Suprapubic skin (tissue), 4 donors: ENCODE data around the gene PRM2.

Experiments
- CTCF ChIP-seq, 2 donors: fragments of 200-600 bp in 1 of 2; fragments of 450-650 bp in 1 of 2; sonication (generic) in 1 of 2; IDR thresholded peaks; one replicate each; pipeline ENCODE4 v1.5.1; 2016 to 2019; ENCODE audit warnings: antibody characterized with exemption in 2 of 2, mild to moderate bottlenecking in 1 of 2, moderate library complexity in 1 of 2
- EP300 ChIP-seq: sonication (generic); formaldehyde crosslinking; IDR thresholded peaks from one replicate; pipeline ENCODE4 v1.6.1; 2017; ENCODE audit warnings: antibody characterized with exemption
- POLR2A ChIP-seq, 2 donors: fragments of 450-650 bp; IDR thresholded peaks; one replicate each; pipeline ENCODE4 v1.6.1; 2017; ENCODE audit warnings: antibody characterized with exemption in 2 of 2, mild to moderate bottlenecking in 2 of 2, moderate library complexity in 2 of 2
- POLR2AphosphoS5 ChIP-seq, 3 donors: sonication (generic); formaldehyde crosslinking; IDR thresholded peaks; one replicate each; pipeline ENCODE4 v1.6.1; 2017; ENCODE audit warnings: antibody characterized with exemption in 3 of 3

GRCh38 chr16:11299865-11300559 lies 23.7 kb upstream of the PRM2 start:
- TF ChIP-seq CTCF (IDR thresholded peaks at IDR 0.05) (no peak), EP300 (no peak), POLR2A (IDR thresholded peaks at IDR 0.05) (no peak), POLR2AphosphoS5 (IDR thresholded peaks at IDR 0.05) (no peak)
